ENCODE measurements around the gene CDH24. TPM values are rescaled to one million over a fixed set of nuclear protein-coding genes. Genes with fewer than 3 reads are reported as not detected.
"Not testable (repeated sequence)": the region's sequence is repeated elsewhere in the genome, so short reads cannot be mapped to it uniquely, and the experiment has no call there.

The CDH24 gene
- total RNA-seq, 2 donors from 2014 or later: 3.7 to 5.1 TPM

DNA sequence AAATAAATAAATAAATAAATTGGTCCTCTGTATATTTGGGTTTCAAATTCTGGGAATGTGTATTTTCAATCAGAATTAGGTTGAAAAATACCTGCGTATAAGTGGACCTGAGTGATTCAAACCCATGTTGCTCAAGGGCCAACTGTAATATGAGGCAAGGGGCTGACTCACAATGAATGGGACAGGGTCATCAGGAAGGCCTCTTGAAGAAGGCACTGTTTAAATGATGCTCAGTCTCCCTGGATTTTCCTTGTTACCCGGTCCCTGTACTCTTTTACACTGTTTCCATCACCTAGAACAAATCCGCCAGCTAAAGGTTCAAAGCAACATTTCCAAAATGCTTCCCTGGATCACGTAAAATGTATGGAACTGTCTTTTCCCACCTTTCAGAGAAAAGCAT, 26.4 kb downstream of the CDH24 start:
- intact Hi-C loops (cut with DNase I, micrococcal nuclease): no loop called here
- DNase-seq (no peak), ATAC-seq (no peak)

DNA sequence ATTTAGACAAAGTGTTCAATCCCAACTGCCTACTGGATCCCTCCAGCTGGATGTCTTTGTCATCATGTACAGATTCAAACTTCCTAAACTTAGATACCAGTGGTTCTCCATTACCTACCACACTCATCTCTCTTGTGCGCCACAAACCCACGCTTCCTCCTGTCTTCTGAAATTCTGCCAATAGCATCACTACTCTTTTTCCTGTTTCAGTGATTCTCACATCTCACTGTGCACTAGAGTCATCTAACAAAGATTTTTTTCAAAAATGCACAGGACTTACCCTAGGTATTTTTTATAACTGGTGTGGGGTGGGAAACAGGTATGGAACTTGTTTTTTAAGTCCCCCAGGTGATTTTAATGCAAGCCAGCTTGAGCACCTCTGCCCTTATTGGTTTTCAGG, 28.5 kb downstream of the CDH24 start:
- intact Hi-C loops (cut with DNase I, micrococcal nuclease): no loop called here
- ATAC-seq: no peak
- no peak for DNase-seq

DNA sequence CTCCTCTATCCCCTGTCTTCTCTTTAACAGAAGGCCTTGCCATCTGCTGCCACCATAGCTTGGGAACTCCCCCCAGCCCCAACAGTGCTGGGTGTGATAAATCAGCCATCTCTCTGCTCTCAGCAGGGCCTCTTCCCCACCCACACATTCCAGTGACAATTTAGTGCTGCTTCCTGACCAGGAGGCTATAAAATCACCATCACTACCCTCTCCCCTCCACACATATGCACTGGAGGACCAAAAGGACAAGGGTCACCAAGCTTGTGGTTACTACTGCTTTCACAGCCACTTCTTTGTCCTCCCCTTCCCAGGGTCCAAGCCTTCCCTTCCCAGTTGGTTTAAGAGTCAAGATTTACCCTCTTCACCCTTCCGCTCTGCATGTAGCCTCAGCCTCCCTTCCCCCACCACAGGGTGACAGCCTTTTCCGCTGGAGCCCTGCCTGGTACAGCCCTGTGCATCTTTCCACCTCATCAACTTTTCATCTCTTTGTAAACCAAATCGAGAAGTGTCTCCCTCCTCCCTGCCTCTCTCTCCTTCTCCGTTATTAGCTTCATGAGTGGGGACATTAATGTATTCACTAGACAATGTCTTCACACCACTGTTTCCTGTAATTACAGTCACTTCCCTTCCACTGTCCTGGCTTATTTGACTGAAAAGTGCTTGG, 32.0 kb downstream of the CDH24 start:
- ATAC-seq (peak; percentile 44), DNase-seq (no peak)
- intact Hi-C loops (cut with DNase I, micrococcal nuclease): no loop called here

DNA sequence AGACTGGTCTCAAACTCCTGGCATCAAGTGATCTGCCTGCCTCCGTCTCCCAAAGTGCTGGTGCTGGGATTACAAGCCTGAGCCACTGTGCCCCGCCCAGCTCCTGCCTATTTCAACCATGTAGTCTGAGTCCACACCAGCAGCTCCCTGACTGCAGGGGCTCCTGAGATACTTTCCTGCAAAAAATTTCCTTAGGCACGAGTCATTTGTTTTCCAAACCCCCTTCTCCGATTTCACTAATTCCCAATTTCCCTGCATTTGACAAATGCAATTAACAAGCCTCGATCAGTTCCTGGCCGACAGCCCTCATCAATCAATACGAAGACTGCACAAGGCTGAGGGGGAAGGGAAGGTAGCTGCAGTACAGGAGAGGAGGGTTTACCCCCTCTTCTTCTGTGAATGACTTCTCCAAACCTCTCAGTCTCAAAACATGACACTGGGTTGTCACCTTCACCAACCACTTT, 32.7 kb downstream of the CDH24 start:
- ATAC-seq: no peak
- intact Hi-C loops (cut with DNase I, micrococcal nuclease): no loop called here
- no peak for DNase-seq

DNA sequence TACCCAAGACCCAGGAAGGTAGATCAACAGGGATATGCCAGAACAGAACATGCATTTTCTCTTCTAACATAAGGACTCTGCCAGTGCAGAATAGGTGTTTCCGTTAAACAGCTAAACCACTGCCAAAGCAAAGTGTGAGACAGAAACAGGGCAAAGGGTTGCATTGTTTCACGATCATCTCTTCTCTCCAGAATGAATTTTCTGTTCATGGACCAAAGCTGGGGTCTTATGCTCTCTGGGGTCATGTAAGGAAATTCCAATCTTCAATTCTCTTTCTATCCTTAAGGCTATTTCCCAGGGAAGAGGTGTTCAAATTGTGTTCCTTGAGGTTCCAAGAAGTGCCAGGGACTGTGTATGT, 33.5 kb downstream of the CDH24 start:
- no peak for DNase-seq
- ATAC-seq: no peak
- intact Hi-C loops (cut with DNase I, micrococcal nuclease): no loop called here

DNA sequence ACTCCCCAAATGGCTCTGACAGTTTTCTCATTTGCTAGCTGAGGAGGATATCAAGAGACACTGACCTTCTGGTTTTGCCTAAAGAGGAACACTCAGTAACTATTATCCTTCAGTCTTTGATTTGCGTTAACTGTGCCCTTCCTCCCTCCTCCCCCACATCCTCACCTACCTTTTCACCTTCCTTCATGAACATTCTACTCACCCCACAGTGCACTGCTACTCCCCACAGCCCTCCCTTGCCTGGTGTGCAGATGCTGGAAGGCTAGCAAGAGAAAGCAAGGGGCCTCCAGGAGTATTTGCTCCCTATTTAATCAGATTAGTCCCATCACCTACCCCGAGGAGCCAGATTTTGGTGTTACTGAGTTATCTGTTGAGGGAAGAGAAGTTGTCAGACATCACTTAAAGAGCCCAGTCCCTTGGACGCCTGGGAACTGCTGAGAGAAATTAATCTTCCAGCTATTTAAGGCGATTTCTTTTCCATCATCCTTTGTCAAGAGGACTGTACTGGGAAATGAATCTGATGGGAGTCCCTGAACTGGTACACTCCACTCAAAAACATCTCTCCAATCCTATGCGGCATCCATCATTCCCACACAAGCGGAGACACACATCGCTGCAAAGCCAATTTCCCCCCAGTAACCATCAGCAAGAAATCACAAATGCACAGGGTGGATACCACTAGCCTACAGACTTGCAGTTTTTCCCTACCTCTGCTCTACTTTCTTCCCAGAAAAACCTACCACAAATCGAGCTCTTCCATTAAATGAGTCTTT, 34.1 kb downstream of the CDH24 start:
- DNase-seq: no peak
- intact Hi-C loops (cut with DNase I, micrococcal nuclease): no loop called here

DNA sequence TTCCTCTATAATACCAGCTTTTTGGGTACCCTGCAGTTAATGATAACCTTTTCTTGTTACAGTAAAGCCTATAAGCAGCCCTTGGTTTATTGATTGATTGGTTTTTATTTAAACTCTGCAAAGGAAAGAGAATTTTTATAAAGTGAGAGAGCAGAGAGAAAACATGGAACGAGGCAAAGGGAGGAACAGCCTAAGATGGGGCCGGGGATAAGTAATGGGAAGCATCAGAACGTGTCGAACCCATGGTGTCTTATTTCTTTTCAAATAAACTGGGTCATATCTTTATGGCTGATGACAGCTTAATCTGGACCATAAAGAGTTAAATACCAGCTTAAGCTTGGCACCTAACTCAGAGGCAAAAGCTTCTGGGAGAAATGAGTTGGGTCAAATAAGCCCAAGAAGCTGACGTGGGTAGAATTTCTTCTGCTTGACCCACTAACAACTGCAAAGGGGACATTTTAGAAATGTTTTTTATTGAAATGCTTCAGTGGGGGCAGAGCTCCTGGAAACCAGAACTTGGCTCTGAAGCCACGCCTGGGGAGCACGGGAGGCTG, 35.4 kb downstream of the CDH24 start:
- DNase-seq: no peak
- intact Hi-C loops (cut with DNase I, micrococcal nuclease): no loop called here
- no peak for ATAC-seq

More for the DNA sequence above, 34.1 kb downstream of the CDH24 start:
- no peak for ATAC-seq

DNA sequence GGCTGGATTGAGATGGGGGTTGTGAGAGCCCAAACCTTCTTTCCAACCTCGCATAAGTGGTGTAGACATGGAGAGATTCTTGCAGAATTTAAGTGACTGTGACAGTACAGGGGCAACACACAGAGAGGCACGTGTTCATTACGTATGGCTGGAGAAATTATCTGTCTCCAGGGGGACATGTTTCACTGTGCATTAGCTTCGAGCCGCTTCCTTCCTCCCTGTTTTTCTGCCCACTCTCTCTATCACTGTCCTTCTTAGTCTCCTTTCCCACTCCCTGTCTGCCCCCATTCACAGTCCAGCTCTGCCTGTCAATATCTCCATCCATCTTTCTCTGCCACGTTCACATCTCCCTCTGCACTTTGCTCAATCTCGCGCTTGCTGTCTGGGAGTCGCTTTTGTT, 35.9 kb downstream of the CDH24 start:
- no peak for ATAC-seq
- DNase-seq: no peak
- intact Hi-C loops (cut with DNase I, micrococcal nuclease): no loop called here

DNA sequence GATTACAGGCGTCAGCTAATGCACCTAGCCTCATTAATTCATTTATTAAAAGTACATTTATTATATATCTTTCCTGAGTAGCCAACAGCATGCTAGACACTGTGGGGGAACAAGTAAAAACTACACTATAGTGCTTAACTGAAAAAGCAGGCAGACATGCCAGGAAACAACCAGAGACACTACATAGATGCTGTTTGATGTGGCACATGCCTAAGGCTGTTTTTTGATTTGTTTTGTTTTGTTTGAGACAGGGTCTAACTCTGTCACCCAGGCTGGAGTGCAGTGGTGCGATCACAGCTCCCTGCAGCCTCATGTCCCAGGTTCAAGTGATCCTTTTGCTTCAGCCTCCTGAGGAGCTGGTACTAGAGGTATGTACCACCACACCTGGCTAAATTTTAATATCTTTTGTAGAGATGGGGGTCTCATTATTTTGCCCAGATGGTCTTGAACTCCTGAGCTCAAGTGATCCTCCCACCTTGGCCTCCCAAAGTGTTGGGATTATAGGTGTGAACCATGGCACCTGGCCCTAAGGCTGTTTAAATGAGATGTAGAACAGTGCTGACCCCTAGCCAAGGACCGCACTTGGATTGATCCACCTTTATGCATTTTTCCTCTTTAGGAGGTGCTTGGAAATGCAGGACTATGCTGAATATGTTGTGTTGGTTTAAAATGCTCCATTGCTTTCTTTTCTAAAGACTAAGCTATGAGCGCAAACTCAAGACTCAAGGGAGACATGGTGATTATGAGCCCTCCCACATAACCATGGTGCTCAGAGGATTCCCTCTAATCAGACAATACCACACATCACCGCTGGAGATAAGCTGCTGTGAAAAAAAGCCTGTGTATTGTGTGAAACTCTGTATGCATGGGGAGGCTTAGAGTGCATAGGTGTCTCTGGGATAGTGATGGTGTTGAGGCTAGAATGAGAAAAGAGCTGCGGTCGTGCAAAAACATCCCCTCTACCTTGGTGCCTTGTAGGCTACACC, 36.9 kb downstream of the CDH24 start:
- intact Hi-C loops (cut with DNase I, micrococcal nuclease): no loop called here
- ATAC-seq (no peak), DNase-seq (no peak)

DNA sequence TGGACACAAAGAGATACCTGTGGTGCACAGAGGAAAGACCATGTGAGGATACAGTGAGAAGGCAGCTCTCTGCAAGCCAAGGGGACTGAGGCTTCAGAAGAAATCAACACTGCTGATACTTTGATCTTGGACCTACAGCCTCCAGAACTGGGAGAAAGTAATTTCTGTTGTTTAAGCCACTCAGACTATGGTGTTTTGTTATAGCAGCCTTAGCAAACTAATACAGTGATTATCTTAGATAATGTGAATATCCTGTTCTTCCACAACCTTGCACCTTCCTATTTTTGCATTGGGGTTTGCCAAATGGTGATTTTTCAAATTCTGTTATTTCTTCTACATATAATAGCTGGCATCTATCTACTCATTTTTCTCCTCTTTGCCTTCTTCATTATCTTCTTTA, 39.2 kb downstream of the CDH24 start:
- DNase-seq (no peak), ATAC-seq (no peak)
- intact Hi-C loops (cut with DNase I, micrococcal nuclease): no loop called here

DNA sequence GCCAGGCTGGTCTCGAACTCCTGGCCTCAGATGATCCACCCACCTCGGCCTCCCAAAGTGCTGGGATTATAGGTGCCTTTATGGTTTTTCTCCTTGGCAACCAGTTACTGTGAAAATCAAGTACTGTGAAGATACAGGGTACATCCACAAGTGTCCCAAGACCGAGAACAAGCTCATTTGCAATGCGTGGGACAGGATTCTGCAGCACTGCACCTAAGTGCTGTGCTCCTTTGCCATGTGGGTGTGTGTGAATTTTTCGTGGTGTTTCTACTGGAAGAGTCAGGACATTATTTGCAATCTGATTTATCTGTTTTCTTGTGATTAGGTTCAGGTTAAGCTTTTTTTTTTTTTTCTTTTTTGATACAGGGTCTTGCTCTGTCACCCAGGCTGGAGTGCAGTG, 40.2 kb downstream of the CDH24 start:
- intact Hi-C loops (cut with DNase I, micrococcal nuclease): no loop called here
- no peak for ATAC-seq
- DNase-seq: no peak

DNA sequence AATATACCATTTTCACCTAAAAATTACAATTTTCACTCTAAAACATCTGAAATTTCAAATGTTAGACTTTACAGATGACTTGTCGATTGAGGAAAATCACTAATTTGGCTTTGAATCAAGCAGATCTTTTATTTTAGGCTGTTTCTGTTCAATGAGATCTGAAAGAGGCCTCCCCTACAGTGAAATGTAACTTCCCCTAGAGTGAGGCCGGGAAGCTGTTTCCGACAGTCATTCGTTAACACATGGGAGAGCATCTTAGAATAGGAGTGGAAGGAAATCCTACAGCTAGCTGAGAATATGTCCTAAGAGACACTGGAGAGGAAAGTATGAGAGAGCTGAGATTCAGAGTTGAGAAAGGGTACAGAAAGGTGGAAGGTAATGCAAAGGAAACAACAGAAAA, 41.7 kb downstream of the CDH24 start:
- intact Hi-C loops (cut with DNase I, micrococcal nuclease): no loop called here

DNA sequence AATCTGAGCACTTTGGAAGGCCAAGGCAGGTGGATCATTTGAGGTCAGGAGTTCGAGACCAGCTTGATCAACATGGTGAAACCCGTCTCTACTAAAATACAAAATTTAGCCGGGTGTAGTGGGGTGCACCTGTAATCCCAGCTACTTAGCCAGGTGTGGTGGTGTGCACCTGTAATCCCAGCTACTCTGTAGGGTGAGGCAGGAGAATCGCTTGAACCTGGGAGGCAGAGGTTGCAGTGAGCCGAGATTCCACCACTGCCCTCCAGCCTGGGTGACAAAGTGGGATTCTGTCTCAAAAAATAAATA, 43.6 kb downstream of the CDH24 start:
- intact Hi-C loops (cut with DNase I, micrococcal nuclease); DNase-seq; ATAC-seq: not testable (repeated sequence)

More for the DNA sequence above, 41.7 kb downstream of the CDH24 start:
- no peak for DNase-seq
- ATAC-seq: no peak

DNA sequence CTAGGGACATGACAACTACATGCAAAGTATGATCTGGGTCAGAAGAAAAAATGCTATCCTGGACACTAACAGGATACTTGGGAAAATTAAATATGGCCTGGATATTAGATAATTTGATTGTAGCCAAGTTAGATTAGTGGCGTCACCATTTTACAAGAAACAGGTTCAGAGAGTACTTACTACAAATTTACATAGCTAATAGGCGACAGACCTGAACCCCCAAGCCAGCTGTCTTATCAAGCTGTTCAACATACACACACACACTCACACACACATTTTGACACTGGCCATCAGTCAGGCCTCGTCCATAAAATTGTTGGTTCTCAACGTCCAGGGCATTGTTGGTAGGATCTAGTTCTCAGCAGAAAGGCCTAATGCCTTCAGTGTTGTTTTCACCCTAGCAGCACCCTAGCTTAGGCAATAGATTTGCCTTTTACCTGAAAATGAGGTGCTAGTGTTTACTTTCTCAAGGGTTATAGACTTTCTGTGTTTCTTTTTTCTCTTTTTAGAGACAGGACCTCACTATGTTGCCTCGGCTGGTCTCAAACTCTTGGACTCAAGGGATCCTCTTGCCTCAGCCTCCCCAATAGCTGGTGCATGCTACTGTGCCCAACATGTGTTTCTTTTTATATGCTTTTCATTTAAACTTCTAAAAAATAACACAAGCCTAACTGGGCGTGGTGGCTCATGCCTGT, 44.1 kb downstream of the CDH24 start:
- no peak for DNase-seq
- no peak for ATAC-seq
- intact Hi-C loops (cut with DNase I, micrococcal nuclease): no loop called here

DNA sequence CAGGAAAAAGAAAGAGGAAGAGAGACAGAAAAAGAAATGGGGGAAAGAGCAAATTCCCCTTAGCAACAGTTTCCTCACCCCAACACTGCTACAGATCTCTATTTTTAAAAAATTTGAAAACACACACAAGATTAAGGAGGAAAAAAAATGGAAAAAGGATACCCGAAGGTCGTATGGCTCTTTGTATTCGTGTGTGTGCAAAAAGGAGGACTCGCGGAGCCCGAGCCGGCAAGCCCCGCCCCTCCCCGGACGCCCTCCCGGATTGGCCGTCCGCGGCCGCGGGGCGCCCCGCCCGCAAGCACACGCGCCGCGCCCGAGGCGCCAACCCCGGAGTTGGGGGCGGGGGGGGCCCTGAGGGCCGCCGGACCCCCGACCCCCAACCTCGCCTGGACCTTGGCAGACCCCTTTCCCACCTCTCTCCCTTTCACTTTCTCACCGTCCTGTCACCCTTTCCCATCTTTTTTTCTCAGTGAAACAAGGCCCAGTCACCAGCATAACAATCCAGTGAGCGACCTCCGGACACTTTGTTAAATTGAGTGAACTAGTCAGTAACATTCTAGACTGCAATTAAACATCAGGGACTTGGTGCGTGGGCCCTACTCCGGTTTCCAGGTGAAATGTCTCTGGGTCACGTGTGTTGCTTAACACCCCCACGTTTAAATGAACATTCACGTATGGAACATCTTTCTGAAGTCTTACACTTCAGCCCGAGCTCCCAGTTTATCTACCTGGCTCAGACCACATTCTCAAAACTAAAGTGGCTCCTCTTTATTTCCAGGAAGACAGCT, 47.2 kb downstream of the CDH24 start, which contains the start of gene C14orf93:
Gene C14orf93 (minus strand): TSS at position 205 of the 788 bp plus-strand sequence. CDS start 11,120 bp downstream, outside the sequence.
- intact Hi-C loops (cut with DNase I, micrococcal nuclease): no loop called here
- DNase-seq: peak; percentile 82 to 92
- ATAC-seq: peak; percentile 53

DNA sequence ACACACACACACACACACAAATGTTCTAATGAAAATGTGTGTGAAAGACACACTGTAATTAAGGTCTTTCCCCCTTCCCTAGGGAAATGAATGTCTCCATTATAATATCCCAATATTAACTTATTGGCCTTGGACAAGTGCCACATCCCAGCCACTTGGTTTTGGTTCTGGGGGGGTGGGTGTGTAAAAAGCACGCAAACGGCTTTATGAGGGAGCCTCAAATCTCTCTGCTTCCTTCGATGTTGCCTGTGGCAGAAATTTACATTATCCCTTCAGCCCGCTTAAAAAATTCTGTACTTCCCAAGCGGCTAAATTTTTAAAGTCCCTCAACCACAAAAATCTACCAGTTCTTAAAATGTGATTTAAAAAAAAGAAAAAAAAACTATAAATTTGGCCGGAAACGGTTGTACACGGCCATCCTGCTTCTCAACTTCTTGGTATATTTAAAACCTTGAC, 47.8 kb downstream of the CDH24 start:
- intact Hi-C loops (cut with DNase I, micrococcal nuclease): no loop called here
- no peak for DNase-seq
- ATAC-seq: no peak

DNA sequence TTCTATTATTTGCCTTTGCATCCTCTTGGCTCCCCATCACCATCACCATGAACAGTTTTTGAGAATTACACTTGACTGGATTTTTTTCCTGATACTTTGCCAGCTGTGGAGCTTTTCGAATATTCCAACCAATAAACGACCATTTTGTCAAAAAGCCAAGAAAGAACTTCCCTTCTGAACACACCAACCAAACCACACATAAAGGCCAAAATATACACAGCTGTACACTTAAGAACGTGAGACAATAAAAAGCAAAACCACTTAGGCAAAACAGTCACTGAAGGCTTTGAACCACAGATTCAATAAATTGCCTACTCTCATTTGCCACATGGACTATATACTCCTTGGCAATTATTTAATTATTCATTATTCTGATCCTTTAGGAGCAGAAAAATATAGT, 48.5 kb downstream of the CDH24 start:
- no peak for ATAC-seq
- no peak for DNase-seq
- intact Hi-C loops (cut with DNase I, micrococcal nuclease): no loop called here

Measured in left colon (tissue), 2 donors.